HG02571 (cell line): ENCODE data around the gene RBM26.

ENCODE experiments used
- ATAC-seq: cut with Tn5 transposase; IDR thresholded peaks from one replicate; pipeline ENCODE4 v1.9.1; 2021; ENCODE audit warnings: mild to moderate bottlenecking, moderate library complexity; ENCODE audit not compliant: unreplicated experiment

Gene RBM26

DNA sequence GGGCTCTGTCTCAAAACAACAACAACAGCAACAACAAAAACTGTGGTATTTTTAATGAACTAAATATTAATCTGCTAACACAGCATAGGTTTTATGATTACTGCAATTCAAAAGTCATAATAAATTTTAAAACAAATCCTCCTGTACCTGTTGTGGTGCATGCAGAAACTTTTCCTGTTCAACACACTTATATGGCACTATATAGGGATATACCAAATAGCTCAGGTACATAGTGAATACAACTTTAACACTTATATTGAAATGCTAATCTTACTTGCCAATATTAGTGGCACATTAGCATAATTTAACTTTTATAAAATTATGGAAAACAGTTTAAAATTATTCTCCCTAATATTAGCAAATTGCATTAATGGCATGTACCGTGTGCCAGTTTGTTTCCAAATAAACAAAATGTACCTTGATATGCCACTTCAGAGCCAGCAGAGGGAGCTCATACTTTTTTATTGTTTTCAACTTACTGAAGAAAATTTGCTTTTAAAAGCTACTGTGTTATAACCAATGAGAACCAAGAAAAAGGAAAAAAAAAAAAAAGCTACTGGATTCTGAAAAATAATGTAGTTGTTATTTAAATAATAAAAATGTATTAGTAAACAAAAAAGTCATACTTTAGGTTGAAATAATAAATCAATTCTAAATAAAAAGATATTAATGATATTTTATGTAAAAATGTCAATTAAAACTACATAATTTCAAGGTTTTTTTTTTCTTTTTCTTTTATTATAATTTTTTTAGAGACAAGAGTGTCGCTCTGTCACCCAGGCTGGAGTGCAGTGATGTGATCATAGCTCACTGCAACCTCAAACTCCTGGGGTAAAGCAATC lies 18.0 kb upstream of the RBM26 start:
- peak; percentile 65 for ATAC-seq

GRCh38 chr13:79423340-79423739 lies 17.3 kb upstream of the RBM26 start:
- ATAC-seq: no peak

GRCh38 chr13:79419365-79419764 lies 13.3 kb upstream of the RBM26 start:
- ATAC-seq: no peak

DNA sequence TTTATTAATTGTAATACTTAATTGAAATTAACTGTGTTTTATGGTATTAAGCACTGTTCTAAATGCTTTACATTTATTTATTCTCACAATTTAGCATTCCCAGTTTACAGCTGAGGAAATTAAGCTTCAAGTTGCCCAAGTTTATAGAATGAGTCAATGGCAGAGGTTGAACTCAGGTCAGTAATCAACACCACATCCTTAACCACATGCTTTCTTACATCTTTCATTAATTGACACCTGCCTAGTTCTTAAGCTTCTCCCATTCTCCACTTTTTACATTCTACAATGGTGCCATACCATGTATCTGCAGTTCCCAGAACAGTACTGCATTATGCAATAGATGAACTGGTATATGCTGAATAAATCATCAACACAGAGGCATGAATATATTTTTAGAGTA lies 11.7 kb upstream of the RBM26 start:
- no peak for ATAC-seq

GRCh38 chr13:79413521-79413920 lies 7.5 kb upstream of the RBM26 start:
- no peak for ATAC-seq

DNA sequence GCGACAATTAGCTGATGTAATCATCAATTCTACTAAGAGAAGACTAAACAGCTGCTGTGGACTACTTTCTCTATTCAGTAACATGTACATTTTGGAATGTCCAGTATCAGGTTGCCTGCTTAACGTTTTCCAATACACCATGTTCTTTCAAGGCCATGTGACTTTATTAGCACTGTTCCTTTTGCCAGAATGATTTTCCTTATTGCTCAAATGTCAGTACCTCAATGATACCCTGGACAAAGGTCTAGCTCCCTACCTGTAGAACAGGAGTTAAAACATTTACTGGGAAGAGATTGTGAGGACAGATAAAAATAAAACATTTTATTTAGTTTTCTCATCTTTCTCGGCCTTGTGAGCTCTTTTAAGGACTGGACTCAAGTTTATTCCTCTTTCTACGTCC lies 3.8 kb upstream of the RBM26 start:
- ATAC-seq: no peak

DNA sequence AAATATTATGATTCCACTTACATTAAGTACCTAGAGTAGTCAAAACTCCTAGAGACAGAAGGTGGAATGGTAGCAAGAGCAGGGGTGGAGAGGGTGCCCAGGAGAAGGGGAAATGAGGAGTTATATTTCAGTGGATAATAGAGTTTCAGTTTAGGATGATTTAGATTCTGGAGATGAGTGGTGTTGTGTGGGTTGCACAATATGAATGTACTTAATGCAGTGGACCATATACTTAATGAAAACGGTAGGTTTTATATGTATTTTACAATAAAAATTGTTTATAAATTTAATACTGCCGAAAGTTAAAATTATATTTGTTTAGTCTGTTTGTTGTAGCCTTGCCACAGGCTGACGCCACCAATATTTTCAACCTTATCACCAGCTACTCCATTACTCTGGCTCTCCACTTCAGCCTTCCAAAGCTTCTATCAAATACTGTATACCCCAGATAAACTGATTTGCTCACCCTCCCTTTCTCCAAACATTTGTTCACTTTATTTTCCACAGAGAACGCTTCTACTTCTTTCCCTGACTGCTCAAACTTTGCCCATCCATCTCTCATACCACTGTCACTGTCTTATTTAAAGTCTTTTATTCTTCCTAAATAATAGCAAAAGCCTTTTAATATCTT lies 1.4 kb upstream of the RBM26 start:
- ATAC-seq: no peak

DNA sequence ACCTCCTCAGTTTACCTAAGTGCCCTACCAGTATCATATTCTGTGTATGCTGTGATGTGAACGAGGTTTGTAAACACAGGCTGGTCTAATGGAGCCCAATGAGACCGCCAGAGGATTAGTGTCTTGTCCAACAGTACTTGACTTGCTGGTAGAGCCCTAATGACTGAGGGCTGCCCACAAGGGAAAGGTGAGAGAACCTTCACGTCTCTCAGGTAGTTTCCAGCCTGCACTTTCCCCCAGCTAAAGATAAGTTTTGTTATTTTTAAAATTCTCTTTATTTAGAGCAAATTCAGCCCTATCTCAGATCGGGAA lies 498 bp upstream of the RBM26 start:
- peak; percentile 24 for ATAC-seq

GRCh38 chr13:79405501-79405830 lies 589 bp downstream of the RBM26 start:
- ATAC-seq: peak; percentile 42

- ATAC-seq: no peak
Observed at GRCh38 chr13:79404985-79405384, 1.1 kb downstream of the RBM26 start.

GRCh38 chr13:79404361-79404760 lies 1.7 kb downstream of the RBM26 start:
- ATAC-seq: no peak

DNA sequence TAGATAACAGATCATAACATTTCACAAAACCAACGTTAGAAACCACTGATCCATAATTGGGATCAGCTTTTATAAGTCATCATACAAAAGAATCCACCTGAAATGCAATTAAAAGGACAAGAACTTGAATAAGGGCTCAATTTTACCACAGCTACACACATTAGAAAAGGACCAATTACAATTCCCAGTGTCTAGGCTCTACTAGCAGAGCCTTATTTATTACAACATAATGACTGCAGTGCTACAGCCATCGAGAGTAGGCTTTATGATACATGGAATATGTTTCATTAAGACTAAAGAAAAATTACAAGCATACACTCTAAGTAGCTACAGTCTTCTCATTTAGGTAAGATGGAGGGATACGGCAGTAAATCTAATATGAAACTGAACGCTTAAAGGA lies 2.9 kb downstream of the RBM26 start:
- no peak for ATAC-seq

- no peak for ATAC-seq
Observed at GRCh38 chr13:79402679-79403078, 3.4 kb downstream of the RBM26 start.

DNA sequence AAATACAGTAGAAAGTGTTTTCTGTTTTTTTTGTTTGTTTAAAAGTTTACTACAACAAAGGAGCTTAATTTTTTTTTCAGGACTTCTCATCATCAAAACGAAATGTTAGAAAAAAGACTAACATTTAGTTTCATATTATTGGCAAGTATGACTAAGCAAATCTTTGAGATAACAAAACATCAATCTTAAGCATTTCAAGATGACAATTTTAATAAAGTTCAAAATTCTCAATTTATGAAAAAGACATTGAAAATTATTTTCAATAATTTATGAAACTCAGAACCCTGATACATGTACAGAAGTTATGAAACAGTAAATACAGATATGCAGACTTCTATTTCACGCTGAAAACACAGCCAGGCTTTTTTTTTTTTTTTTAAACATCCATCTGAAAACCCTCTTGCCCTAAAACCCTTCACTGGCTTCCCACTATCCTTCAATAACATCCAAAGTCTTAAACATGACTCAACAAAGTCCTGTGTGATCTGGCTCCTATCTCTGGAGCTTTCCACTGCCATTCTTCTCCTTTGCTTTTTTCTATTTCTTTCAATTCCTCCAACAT lies 3.9 kb downstream of the RBM26 start:
- no peak for ATAC-seq

DNA sequence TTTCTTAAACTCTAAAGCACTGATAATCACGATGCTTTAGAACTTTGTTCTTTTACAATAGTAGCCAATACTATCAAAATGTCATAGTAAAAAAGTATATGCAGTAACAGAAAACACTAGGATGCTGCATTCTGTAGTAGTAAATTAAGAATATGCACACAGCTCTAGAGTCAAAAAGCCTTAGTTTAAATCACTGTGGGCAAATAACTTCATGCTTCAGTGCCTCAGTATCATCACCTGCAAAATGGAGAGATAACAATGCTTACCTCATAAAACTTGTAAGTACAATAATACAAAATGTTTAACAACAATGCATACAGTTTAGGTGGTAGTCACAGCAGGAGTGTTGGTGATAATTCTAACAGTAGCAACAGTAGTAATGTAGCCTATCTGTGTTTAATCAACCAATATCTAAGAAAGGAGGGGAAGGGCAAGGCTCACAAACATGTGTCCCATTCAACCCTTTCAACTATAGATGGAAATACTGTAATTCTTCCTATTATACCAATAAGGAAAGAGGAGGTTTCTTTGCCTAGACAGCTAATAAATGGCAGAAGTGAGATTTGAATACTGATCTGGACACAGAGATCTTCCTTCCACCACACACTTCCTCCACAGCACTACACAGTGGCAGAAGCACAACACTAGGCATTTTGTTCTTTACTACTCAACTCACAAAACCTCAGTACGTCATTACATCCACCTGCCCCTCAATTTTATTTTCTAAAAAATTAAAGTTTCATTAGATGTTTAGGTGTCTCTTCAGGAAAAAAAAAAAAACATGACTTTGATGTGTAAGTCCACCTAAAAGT lies 4.6 kb downstream of the RBM26 start:
- ATAC-seq: peak; percentile 24

DNA sequence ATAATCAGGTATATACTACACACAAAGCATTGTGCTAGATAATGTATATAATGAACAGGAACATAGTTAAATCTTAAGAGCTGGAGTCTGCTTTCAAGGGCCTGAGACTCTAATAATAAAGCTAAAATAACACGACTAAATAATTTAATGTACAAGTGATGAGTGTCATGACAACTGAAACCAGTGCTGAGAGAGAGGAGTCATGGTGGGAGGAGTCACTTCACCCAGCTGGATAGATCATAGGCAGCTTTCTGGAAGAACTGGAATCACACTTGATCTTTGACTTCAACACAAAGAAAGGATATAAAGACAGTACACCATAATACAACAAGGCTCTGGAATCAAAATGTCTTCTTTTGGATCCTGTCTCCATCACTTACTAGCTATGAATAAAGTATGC lies 7.1 kb downstream of the RBM26 start:
- no peak for ATAC-seq

DNA sequence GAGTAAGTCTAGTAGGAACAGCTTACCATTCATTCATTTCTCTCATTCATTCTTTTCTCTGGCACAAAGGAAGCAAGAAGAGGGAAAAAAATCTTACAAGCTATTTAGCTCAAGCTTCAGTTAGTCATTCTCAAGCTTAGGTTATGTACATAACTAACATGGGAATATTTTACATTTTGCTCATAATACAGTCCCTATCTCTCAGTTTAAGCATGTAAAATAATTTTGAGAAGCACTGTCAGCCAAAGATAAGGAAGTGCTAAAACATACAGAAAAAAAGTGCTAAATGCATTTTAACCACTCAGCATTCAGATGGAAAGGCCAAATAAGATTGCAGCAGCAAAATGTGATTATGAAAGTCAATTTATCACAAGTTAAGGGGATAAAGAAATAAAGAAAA lies 7.9 kb downstream of the RBM26 start:
- ATAC-seq: no peak

DNA sequence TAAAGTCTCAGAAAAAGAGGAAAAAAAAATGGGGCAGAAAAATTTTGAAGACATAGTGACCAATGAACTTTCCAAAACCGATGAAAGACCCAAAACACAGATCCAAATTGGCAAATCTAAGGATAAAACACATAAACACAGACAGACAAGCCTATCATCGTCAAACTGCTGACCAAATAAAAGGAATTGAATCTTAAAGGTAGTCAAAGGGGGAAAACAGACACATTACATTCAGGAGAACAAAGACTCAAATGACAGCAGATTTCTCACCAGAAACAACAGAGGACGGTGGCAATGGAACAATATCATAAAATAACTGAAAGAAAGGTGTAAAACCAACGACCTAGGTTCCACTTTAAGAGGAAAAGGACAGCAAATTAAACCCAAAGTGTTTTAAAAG lies 10.2 kb downstream of the RBM26 start:
- no peak for ATAC-seq

GRCh38 chr13:79393564-79394249 lies 12.3 kb downstream of the RBM26 start:
- peak; percentile 72 for ATAC-seq

GRCh38 chr13:79392882-79393563 lies 13.0 kb downstream of the RBM26 start:
- ATAC-seq: peak; percentile 40

DNA sequence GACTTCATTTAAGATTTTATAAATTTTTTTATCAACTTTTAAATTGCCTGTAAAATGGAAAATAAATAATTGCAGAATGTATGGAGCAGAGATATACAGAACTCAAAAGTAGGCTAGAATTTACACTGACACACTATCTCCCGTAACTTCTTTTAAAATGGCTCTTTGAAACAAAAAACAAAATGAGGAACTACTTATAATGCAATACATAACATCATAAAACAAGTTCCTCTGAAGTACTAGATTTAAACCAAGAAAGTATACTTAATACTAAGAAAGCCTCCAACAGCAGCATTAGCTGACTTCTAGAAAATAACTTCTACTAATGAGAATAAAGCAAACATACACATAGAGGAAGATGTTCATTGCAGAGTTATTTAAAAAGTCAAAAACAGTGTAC lies 17.0 kb downstream of the RBM26 start:
- no peak for ATAC-seq
